ENCODE results near the gene PPP2R2C. TPM values are rescaled to one million over a fixed set of nuclear protein-coding genes. Genes with fewer than 3 reads are reported as not detected.

Gene PPP2R2C
- total RNA-seq, 2 donors from 2014 or later: not detected

DNA sequence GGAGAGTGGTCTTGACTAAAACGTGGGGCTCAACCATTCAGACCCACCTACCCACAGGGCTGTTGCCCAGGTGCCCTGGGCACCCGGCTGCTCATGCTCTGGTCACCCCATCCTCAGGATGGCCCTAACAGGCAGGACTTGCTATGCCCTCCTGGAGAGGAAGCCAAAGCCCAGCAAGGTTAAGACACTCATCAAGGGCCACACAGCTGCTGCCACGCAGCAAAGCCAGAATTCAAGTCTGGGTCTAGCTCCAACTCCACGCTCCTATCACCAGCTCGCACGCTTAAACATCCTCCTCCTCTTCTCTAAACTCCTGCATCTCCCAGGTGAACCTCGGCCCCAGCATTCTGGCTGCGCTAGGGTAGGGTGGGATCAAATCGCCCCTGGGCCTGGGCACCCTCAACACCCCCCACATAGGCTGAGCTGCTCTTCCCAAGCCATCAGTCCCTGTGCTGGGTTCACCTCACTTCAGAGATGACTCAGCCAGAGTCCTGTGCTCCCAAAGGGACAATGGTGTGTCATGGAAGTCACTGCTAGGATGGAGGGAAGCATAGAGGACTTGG lies 54.1 kb downstream of the PPP2R2C start:
- no peak for ATAC-seq (replicated peaks in 1 of 2)

DNA sequence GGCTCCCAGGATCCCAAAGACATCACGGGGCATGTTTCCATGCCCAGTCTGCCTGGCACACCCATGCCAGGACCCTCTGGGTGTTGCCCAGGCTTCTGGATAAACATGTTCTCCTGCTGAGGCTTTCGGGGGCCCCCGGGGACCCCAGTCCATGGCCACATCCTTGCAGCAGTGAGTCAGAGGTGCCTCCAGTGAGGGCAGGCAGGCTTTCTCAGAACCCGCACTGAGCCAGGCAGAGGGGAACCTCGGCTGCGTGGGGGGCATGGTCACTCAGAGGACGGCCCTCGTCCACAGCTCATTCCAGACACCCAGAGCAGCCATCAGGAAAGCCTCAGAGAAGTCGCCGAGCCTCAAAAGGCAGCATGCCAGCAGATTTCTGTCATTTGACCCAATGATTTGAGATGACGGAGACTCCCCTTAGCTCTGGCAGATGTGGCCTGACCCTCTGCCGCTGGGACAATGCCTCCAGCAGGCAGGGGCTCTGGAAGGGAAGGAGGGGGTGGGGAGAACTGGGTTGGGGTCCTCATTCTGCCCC lies 54.8 kb downstream of the PPP2R2C start:
- H3K4me1 Mint-ChIP-seq (ENCODE audit: low read depth): no peaks in the 10 kb centered on the region
- H3K27ac Mint-ChIP-seq: no peak overlapping the region
- ATAC-seq (replicated peaks in 1 of 2): no peak
- no peaks in the 10 kb centered on the region for H3K36me3 Mint-ChIP-seq (ENCODE audit: insufficient read depth in 2 of 2)
- H3K4me3 Mint-ChIP-seq: no peak overlapping the region
- DNase-seq: no peak
- H3K27me3 Mint-ChIP-seq (ENCODE audit: low read depth): no peaks in the 10 kb centered on the region
- H3K9me3 Mint-ChIP-seq: peaks cover 0 to 2% of the 10 kb centered on the region in 2 donors

More for the DNA sequence above, 54.1 kb downstream of the PPP2R2C start:
- DNase-seq: no peak
- H3K4me3 Mint-ChIP-seq: no peak overlapping the region
- no peaks in the 10 kb centered on the region for H3K4me1 Mint-ChIP-seq (ENCODE audit: low read depth)
- no peak overlapping the region for H3K27ac Mint-ChIP-seq
- no peaks in the 10 kb centered on the region for H3K27me3 Mint-ChIP-seq (ENCODE audit: low read depth)
- no peaks in the 10 kb centered on the region for H3K36me3 Mint-ChIP-seq (ENCODE audit: insufficient read depth in 2 of 2)
- peaks cover 0 to 2% of the 10 kb centered on the region in 2 donors for H3K9me3 Mint-ChIP-seq

DNA sequence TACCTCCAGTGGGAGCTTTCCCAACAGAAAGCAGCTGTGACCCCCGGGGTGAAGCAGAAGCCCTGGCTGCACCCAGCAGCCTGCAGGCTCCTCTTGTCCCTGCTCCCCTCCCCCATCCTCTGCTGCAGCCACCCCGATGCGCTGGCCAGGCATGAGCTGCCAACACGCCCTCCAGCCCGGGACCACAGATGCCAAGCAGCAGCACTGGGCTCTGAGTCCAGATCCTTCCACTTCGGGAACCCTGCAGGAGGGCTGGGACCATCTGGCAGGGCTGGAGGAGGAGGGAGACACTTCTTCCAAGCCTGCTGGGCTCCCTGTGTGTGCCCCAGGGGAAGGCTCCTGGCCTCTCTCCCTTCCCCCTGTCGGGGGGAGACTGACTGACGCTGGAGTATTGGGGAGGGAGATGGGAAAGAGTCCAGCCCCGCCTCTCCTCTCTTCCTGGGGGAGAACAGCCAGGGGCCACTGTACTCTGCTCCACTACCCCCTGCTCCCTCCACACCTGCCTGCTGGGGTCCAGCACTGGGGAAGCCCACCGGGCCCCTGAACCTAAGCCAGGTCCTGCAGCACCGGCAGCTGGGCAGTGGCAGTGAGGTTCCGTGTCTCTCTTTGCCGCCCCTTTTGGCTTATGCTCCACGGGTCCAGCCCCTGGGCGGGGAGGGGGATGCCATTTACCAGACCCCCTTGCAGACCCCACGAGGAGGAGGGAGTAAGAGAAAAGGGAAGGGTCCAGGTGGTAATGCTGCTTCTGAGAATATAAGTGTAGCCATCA lies 55.7 kb downstream of the PPP2R2C start:
- H3K4me3 Mint-ChIP-seq: no peak overlapping the region
- H3K9me3 Mint-ChIP-seq: peaks cover 0 to 2% of the 10 kb centered on the region in 2 donors
- no peaks in the 10 kb centered on the region for H3K27me3 Mint-ChIP-seq (ENCODE audit: low read depth)
- ATAC-seq (replicated peaks in 1 of 2): no peak
- H3K27ac Mint-ChIP-seq: no peak overlapping the region
- H3K36me3 Mint-ChIP-seq (ENCODE audit: insufficient read depth in 2 of 2): no peaks in the 10 kb centered on the region
- no peaks in the 10 kb centered on the region for H3K4me1 Mint-ChIP-seq (ENCODE audit: low read depth)
- DNase-seq: no peak

- H3K27me3 Mint-ChIP-seq (ENCODE audit: low read depth): no peaks in the 10 kb centered on the region
- no peaks in the 10 kb centered on the region for H3K4me1 Mint-ChIP-seq (ENCODE audit: low read depth)
- H3K36me3 Mint-ChIP-seq (ENCODE audit: insufficient read depth in 2 of 2): no peaks in the 10 kb centered on the region
- DNase-seq: no peak
- no peak for ATAC-seq (replicated peaks in 1 of 2)
- H3K9me3 Mint-ChIP-seq: no peaks in the 10 kb centered on the region
- no peak overlapping the region for H3K27ac Mint-ChIP-seq
- H3K4me3 Mint-ChIP-seq: no peak overlapping the region
These were observed 57.2 kb downstream of the PPP2R2C start for GRCh38 chr4:6415031-6415705.

DNA sequence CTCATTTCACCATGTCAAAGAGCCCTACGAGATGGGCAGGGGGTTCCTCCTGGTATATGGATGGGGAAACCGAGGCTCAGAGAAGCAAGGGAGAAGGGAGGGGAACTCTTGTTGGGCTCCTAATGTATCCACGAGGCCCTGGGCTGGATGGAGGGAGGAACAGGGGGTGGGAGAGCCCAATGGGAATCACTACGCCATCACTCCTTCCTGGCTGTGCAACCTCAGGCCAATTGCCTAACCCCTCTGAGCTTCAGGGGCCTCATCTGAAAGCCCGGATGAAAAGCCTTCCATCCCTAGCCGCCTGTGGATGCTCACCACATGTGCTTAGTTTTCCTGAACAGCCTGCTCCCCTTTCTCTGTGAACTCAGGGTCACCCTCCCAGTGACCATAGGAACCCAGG lies 57.8 kb downstream of the PPP2R2C start:
- DNase-seq (no peak), ATAC-seq (replicated peaks in 1 of 2) (no peak)
- no peaks in the 10 kb centered on the region for H3K27me3 Mint-ChIP-seq (ENCODE audit: low read depth)
- H3K36me3 Mint-ChIP-seq (ENCODE audit: insufficient read depth in 2 of 2): no peaks in the 10 kb centered on the region
- H3K27ac Mint-ChIP-seq: no peak overlapping the region
- H3K4me1 Mint-ChIP-seq (ENCODE audit: low read depth): no peaks in the 10 kb centered on the region
- H3K9me3 Mint-ChIP-seq: no peaks in the 10 kb centered on the region
- no peak overlapping the region for H3K4me3 Mint-ChIP-seq

DNA sequence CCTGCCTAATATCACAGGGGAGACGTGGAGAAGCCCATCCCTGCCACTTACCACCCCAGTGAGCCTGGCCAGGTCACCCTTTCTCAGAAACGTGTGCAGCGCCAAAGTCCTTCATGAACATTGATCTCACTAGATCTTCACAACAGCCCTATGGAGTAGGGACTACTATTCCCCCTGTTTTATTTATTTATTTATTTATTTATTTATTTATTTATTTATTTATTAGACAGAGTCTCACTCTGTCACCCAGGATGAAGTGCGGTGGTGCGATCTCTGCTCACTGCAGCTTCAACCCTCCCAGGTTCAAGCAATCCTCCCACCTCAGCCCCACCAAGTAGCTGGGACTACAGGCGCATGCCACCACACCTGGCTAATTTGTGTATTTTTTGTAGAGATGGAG lies 61.8 kb downstream of the PPP2R2C start:
- no peaks in the 10 kb centered on the region for H3K36me3 Mint-ChIP-seq (ENCODE audit: insufficient read depth in 2 of 2)
- H3K9me3 Mint-ChIP-seq: no peaks in the 10 kb centered on the region
- no peak for DNase-seq
- no peak overlapping the region for H3K4me3 Mint-ChIP-seq
- no peak for ATAC-seq (replicated peaks in 1 of 2)
- no peak overlapping the region for H3K27ac Mint-ChIP-seq
- peaks cover 7% of the 10 kb centered on the region for H3K27me3 Mint-ChIP-seq (ENCODE audit: low read depth)
- no peaks in the 10 kb centered on the region for H3K4me1 Mint-ChIP-seq (ENCODE audit: low read depth)

DNA sequence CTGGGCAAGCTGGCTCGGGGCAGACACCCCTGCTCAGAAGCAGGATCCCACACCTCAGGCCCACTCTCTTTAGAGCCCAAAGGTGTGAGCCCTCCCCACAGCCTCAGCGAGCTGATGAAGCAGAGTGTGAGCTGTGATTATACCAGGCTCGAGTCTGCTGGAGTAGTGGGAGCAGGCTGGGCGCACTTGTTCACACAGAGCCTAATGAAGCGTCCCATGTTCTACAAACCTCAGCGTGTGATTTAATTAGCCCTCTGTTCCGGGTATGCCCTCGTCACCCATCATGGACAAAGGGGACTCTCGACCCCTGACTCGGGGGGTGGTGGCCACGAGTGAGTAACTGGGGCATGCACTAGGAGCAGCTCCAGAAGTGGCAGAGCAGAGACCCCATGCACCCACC lies 62.3 kb downstream of the PPP2R2C start:
- no peak for DNase-seq
- Mint-ChIP-seq H3K27ac (no peak overlapping the region), H3K27me3 (ENCODE audit: low read depth) (peaks cover 12% of the 10 kb centered on the region), H3K4me1 (ENCODE audit: low read depth) (no peaks in the 10 kb centered on the region), H3K4me3 (no peak overlapping the region), H3K9me3 (no peaks in the 10 kb centered on the region), H3K36me3 (ENCODE audit: insufficient read depth in 2 of 2) (no peaks in the 10 kb centered on the region)
- ATAC-seq (replicated peaks in 1 of 2): no peak

GRCh38 chr4:6409381-6409780 lies 63.0 kb downstream of the PPP2R2C start:
- Mint-ChIP-seq H3K27me3 (ENCODE audit: low read depth) (peaks cover 19% of the 10 kb centered on the region), H3K27ac (no peak overlapping the region), H3K4me3 (no peak overlapping the region), H3K36me3 (ENCODE audit: insufficient read depth in 2 of 2) (no peaks in the 10 kb centered on the region), H3K4me1 (ENCODE audit: low read depth) (no peaks in the 10 kb centered on the region), H3K9me3 (no peaks in the 10 kb centered on the region)
- ATAC-seq (replicated peaks in 1 of 2) (no peak), DNase-seq (no peak)

DNA sequence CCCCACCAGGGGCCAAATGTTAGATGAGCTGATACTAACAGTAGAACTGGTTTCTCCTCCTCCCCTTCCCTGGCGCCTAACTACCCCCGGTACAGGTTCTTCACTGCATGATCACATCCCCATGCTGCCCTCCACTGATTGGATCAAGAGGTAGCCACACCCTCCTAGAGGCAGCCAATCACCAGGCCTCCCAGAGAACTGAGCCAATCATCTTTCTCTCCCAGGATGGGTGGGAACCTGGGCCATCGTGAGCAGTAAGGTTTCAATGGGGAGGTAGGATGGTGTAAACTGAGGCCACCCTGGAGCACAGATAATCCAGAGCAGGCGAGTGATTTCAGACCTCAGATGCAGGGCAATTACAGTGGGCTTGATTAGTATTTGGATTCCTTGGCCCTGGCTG lies 64.2 kb downstream of the PPP2R2C start:
- no peaks in the 10 kb centered on the region for H3K4me1 Mint-ChIP-seq (ENCODE audit: low read depth)
- no peak overlapping the region for H3K4me3 Mint-ChIP-seq
- no peaks in the 10 kb centered on the region for H3K36me3 Mint-ChIP-seq (ENCODE audit: insufficient read depth in 2 of 2)
- no peak overlapping the region for H3K27ac Mint-ChIP-seq
- no peak for ATAC-seq (replicated peaks in 1 of 2)
- H3K27me3 Mint-ChIP-seq (ENCODE audit: low read depth): peaks cover 30% of the 10 kb centered on the region
- DNase-seq: no peak
- H3K9me3 Mint-ChIP-seq: no peaks in the 10 kb centered on the region

- no peak overlapping the region for H3K27ac Mint-ChIP-seq
- no peaks in the 10 kb centered on the region for H3K36me3 Mint-ChIP-seq (ENCODE audit: insufficient read depth in 2 of 2)
- peaks cover 56% of the 10 kb centered on the region for H3K27me3 Mint-ChIP-seq (ENCODE audit: low read depth)
These were observed 67.1 kb downstream of the PPP2R2C start for GRCh38 chr4:6405397-6405706.

GRCh38 chr4:6404611-6405396 lies 67.6 kb downstream of the PPP2R2C start:
- no peak overlapping the region for H3K27ac Mint-ChIP-seq
- DNase-seq: no peak
- H3K36me3 Mint-ChIP-seq (ENCODE audit: insufficient read depth in 2 of 2): no peaks in the 10 kb centered on the region
- H3K9me3 Mint-ChIP-seq: no peaks in the 10 kb centered on the region
- H3K4me3 Mint-ChIP-seq: no peak overlapping the region
- peaks cover 60% of the 10 kb centered on the region for H3K27me3 Mint-ChIP-seq (ENCODE audit: low read depth)
- no peaks in the 10 kb centered on the region for H3K4me1 Mint-ChIP-seq (ENCODE audit: low read depth)
- no peak for ATAC-seq (replicated peaks in 1 of 2)

More at GRCh38 chr4:6405397-6405706, 67.1 kb downstream of the PPP2R2C start:
- no peaks in the 10 kb centered on the region for H3K9me3 Mint-ChIP-seq
- no peak overlapping the region for H3K4me3 Mint-ChIP-seq
- DNase-seq (no peak), ATAC-seq (replicated peaks in 1 of 2) (no peak)
- no peaks in the 10 kb centered on the region for H3K4me1 Mint-ChIP-seq (ENCODE audit: low read depth)

DNA sequence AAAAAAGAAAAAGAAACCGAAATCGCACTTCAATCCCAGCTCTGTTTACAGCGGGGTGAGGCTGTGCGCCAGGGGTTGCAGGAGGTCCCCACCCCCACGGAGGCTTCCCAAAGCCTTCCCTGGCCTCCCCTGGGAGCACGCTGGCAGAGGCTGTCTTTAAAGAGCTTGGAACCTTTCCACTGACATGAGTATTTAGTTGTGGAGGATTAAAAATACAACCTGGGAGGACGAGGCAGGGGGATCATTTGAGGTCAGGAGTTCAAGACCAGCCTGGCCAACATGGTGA lies 69.1 kb downstream of the PPP2R2C start:
- no peaks in the 10 kb centered on the region for H3K36me3 Mint-ChIP-seq (ENCODE audit: insufficient read depth in 2 of 2)
- no peak overlapping the region for H3K27ac Mint-ChIP-seq
- DNase-seq: no peak

More for the DNA sequence above, 69.1 kb downstream of the PPP2R2C start:
- ATAC-seq (replicated peaks in 1 of 2): no peak
- Mint-ChIP-seq H3K9me3 (no peaks in the 10 kb centered on the region), H3K4me3 (no peak overlapping the region), H3K27me3 (ENCODE audit: low read depth) (peaks cover 66% of the 10 kb centered on the region), H3K4me1 (ENCODE audit: low read depth) (no peaks in the 10 kb centered on the region)

All from activated T-cell treated with anti-CD3 and anti-CD28 coated beads, Interleukin-2, amount 50 U/mL, for 72 hours (primary cell).